ENCODE measurements around the gene ZNF428.

DNA sequence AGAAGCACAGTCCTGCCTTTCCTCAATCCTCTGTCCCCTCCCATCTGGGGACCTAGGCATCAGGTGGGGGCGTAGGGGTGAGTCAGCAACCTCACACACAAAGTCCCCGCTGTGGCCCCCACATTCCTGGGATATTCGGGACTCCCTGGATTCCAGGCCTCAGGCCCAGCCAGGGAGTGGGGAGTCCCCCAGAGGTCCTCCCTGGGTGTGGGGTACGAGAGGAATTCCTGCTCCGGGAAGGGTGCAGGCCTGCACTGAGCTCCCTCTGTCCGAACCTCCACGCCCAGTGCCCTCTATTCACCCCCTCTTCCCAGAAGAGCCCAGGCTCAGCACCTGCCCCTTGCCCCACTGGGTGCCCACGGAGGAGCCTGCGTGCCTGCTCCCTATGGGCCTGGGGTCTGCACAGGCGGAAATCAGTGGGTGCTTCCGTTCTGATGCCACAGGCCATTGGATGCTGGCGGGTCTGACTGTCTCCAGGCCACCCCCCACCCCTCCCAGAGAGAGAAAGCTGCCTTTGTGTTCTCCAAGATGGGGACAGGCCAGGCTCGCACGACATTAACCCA is 16.8 kb upstream of the ZNF428 start:
- TF ChIP-seq CTCF (IDR thresholded peaks at IDR 0.05) = no peak
- no peak for TF ChIP-seq EZH2 (IDR thresholded peaks at IDR 0.05)

Data from neural progenitor cell (in vitro differentiated cells).